ENCODE results near the gene TNRC6C.

- TF ChIP-seq CTCF (IDR thresholded peaks at IDR 0.05; ENCODE audit: borderline replicate concordance, extremely low read depth, low read length, poor library complexity, severe bottlenecking): no peak
- TF ChIP-seq EZH2 (IDR thresholded peaks at IDR 0.05; ENCODE audit: borderline replicate concordance, low read depth, low read length, severe bottlenecking): no peak
These were observed 152.0 kb downstream of the TNRC6C start for GRCh38 chr17:78110363-78111015.
